ENCODE data around the gene ST6GALNAC4.

DNA sequence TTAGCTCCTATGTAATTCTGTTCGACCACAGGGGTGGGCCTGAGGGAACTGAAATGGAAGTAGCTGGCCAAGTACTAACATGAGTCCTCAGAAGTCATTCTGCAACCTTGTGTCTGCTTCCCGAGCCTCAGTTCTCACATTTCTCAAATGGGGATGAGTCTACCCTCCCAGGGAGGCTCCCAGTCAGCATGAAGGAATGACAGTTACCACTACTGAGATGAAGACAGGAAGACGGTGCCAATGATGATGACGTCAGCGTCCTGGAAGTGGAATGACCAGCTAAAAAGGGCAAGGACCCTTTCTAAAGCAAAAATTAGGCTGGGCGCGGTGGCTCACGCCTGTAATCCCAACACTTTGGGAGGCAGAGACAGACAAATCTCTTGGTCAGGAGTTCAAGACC, 6.9 kb upstream of the ST6GALNAC4 start:
- TF ChIP-seq, protein P1, sequence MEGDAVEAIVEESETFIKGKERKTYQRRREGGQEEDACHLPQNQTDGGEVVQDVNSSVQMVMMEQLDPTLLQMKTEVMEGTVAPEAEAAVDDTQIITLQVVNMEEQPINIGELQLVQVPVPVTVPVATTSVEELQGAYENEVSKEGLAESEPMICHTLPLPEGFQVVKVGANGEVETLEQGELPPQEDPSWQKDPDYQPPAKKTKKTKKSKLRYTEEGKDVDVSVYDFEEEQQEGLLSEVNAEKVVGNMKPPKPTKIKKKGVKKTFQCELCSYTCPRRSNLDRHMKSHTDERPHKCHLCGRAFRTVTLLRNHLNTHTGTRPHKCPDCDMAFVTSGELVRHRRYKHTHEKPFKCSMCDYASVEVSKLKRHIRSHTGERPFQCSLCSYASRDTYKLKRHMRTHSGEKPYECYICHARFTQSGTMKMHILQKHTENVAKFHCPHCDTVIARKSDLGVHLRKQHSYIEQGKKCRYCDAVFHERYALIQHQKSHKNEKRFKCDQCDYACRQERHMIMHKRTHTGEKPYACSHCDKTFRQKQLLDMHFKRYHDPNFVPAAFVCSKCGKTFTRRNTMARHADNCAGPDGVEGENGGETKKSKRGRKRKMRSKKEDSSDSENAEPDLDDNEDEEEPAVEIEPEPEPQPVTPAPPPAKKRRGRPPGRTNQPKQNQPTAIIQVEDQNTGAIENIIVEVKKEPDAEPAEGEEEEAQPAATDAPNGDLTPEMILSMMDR (IDR thresholded peaks at IDR 0.05), result no peak
- no peak for TF ChIP-seq POLR2A (IDR thresholded peaks at IDR 0.05)

Data from lower leg skin (tissue), 3 donors.